ENCODE data around the gene AVPI1. TPM values are rescaled to one million over a fixed set of nuclear protein-coding genes. Genes with fewer than 3 reads are reported as not detected.

AVPI1 gene
- total and polyA plus RNA-seq, 2 of the 13 experiments (the other 11 are each of a cell fraction or from before 2014, with no cell fraction given), result 39.8 to 61.2 TPM

- TF ChIP-seq ZNF709 (CRISPR knock-in tag; IDR thresholded peaks at IDR 0.05), result no peak
- 0 out of 2 replicates have a peak, but pooled peaks have one; percentile 18 for TF ChIP-seq GATAD1 (CRISPR knock-in tag; IDR thresholded peaks at IDR 0.05)
- no peak for TF ChIP-seq JUND (CRISPR knock-in tag; IDR thresholded peaks at IDR 0.05)
- peak; percentile 80 for TF ChIP-seq ZFX (CRISPR knock-in tag; IDR thresholded peaks at IDR 0.05; ENCODE audit: low read depth)
- TF ChIP-seq KLF15 (CRISPR knock-in tag; IDR thresholded peaks at IDR 0.05; ENCODE audit: borderline replicate concordance), result no peak
- TF ChIP-seq ETV5 (CRISPR knock-in tag; IDR thresholded peaks at IDR 0.05; ENCODE audit: borderline replicate concordance), result peak; percentile 25; the same call in 1 of the 2 replicates
- TF ChIP-seq MTF1 (CRISPR knock-in tag; IDR thresholded peaks at IDR 0.05), result no peak
- no peak for TF ChIP-seq HCFC1 (IDR thresholded peaks at IDR 0.05; ENCODE audit: low read depth, low read length)
- TF ChIP-seq ZNF674 (CRISPR knock-in tag; IDR thresholded peaks at IDR 0.05; ENCODE audit: low read depth), result no peak
- TF ChIP-seq SP5 (CRISPR knock-in tag; IDR thresholded peaks at IDR 0.05; ENCODE audit: borderline replicate concordance, low read depth), result peak; percentile 15; the same call in 1 of the 2 replicates
- TF ChIP-seq ATF4 (CRISPR knock-in tag; IDR thresholded peaks at IDR 0.05), result no peak
- TF ChIP-seq ZNF816 (CRISPR knock-in tag; IDR thresholded peaks at IDR 0.05; ENCODE audit: borderline replicate concordance), result no peak
- TF ChIP-seq DDIT3 (CRISPR knock-in tag; IDR thresholded peaks at IDR 0.05), result no peak
- peak; percentile 80 for TF ChIP-seq ARID5B (CRISPR knock-in tag; IDR thresholded peaks at IDR 0.05)
- no peak for TF ChIP-seq SNRNP70 (IDR thresholded peaks at IDR 0.05; ENCODE audit: low read depth, low read length)
- TF ChIP-seq MAF1 (CRISPR knock-in tag; IDR thresholded peaks at IDR 0.05; ENCODE audit: borderline replicate concordance), result no peak
- TF ChIP-seq PTBP1 (IDR thresholded peaks at IDR 0.05; ENCODE audit: low read depth, low read length, poor library complexity, severe bottlenecking), result no peak
- TF ChIP-seq THAP11 (CRISPR knock-in tag; IDR thresholded peaks at IDR 0.05), result peak; percentile 58; the same call in 1 of the 2 replicates
- peak; percentile 64; the same call in 1 of the 2 replicates for TF ChIP-seq ATF5 (CRISPR knock-in tag; IDR thresholded peaks at IDR 0.05; ENCODE audit: low read depth)
- no peak for TF ChIP-seq E2F1 (CRISPR knock-in tag; IDR thresholded peaks at IDR 0.05)
- 0 out of 2 replicates have a peak, but pooled peaks have one; percentile 19 for TF ChIP-seq NR0B2 (CRISPR knock-in tag; IDR thresholded peaks at IDR 0.05)
- no peak for TF ChIP-seq ZNF850 (CRISPR knock-in tag; conservative IDR thresholded peaks at IDR 0.05)
Measured at GRCh38 chr10:97707134-97707861, 20.3 kb upstream of the AVPI1 start (continued).

Data from HepG2 (cell line).